Anterior cingulate cortex (tissue), 58 donors: ENCODE measurements around the gene OR2F2.

Experiments used
- DNase-seq, 58 donors: peaks; one replicate each; lab custom pipeline; 2025; lab: John Stamatoyannopoulos, UW

The OR2F2 gene

DNA sequence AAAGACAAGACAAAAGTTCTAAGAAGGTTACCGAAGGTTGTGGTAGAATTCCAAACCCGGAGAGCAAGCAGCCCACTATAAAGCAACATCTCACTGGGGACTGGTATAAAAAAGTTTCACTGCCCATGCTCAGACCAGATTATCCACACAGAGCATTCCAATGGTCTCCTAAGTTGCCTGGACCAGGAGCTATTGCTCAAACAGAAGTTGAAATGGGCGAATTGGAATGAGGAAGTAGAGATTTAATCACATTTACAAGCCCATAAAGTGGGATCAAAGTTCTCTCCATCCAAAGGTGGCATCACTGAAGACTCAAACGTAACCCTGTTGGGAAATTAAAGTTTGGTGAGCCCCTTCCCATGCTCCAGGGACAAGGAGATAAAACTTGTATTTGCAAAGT is 39.4 kb downstream of the OR2F2 start:
- DNase-seq: no peak

DNA sequence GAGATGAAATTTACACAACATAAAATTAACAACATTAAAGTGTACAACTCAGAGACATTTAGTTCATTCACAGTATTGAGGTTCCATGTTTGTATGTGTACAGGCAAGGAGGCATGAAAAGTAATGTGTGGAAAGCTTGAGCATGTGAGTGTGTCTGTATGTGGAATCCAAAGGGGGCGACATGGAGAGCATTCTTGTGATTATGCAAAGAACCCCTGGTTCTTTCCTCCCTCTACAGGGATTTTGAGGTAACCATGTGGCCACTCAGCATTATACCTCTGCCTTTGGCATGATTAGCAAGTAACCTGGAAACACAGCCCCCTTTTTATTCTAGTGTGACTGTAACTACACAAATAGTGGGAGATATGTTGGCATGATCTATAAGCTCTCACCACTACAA is 40.6 kb downstream of the OR2F2 start:
- no peak for DNase-seq

DNA sequence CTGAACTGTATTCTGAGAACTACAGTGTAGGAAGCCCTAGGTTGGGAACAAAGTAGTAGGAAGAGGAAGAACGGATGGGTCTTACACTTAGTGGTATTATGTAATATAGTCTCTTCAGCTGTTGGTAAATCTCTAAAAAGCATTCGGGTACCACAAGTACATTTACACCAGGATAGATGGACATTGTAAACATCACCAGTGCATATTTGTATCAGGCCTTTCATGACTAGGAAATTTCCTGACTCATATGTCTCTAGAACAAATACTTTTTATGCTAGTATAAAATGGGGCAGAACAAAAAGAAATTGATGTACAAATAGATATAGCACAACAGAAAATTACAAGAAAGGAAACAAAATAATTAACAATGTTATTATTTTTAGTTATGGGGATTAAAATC is 43.6 kb downstream of the OR2F2 start:
- no peak for DNase-seq

DNA sequence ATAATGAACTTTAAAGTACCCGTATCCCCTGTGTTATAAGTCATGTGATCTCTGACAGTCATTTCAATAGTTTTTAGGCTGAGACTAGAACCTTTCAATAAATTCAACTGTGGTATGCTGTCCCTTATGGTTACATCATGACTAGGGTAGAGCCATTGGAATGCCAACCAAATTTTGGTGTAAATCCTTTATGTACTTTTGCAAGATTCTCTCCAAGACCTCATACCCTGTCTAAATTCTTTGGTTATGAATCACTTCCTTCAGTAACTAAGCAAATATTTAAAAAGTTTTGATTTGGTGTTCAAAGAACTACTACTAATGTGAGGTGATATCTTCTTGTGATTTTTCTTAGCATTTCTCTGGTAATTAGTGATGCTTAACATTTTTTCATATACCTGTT is 44.3 kb downstream of the OR2F2 start:
- no peak for DNase-seq

DNA sequence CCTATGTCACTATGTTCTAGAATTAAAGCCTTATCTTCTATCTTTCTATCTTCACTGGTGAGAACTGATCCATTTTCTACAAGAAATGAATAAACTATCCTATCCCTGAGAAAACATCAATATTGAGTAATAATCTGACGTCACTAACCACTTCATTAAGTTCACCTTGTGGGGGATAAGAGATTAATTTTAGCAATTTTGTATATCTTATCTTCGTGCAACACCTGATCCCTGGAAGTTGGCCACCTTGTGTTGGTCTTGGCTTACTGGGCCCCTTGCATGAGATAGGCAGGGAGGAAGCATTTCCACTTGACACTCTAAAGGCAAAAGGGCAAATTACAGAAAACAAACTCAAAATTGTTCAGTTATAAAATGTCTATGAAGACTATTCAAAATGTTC is 45.0 kb downstream of the OR2F2 start:
- no peak for DNase-seq

DNA sequence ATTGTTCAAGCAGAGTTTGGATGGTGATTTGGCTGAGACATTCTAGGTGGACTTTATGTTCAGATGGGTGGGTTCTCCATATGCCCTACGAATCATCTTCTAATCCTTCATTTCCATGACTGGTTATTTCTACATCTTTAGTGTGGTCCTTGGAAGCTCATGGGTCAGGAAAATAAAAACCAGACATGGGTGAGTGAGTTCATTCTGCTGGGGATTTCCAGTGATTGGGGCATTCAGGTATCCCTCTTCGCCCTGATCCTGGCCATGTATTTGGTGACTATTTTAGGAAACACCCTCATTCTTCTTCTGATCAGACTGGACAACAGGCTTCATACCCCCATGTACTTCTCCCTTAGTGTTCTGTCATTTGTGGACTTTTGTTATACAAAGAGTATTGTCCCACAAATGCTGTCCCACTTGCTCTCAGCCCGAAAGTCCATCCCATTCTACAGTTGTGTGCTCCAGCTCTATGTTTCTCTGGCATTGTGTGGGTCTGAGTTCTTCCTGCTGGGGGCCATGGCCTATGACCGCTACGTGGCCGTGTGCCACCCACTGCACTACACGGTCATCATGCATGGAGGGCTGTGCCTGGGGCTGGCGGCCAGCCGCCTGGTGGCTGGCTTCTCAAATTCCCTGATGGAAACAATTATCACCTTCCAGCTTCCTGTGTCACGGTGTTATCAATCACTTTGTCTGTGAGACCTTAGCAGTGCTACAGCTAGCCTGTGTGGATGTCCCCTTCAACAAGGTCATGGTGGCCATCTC is 45.9 kb downstream of the OR2F2 start:
- DNase-seq: no peak

DNA sequence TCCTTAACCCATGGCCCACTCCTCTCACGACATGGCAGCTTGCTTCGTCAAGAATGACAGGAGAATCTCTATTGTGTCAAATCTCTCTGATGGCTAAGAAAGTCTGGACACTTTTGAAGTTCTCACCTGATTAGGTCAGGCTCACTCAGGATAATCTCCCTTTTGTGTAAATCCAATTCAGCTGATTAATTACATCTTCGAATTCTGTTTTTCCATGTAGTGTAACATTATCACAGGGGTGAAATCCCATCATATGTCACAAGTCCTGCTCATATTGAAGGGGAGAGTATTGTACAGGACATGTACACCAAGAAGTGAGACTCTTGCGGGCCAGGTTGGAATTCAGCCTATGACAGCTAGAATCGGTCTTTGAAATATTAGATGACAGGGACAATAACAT is 48.9 kb downstream of the OR2F2 start:
- no peak for DNase-seq
